Loucy (cell line): Measurements from ENCODE around the gene FAU.

ENCODE experiments used
- H2AFZ ChIP-seq: fragments of 200-600 bp; sonication (generic); 2 replicates; pipeline ENCODE4 v1.6.0; 2016; ENCODE audit warnings: antibody characterized with exemption, mild to moderate bottlenecking, low read length, moderate library complexity
- H3F3A ChIP-seq: fragments of 200-600 bp; 2 replicates; pipeline ENCODE4 v1.6.0; 2016; ENCODE audit warnings: antibody characterized with exemption, low read depth, mild to moderate bottlenecking
- H3K27me3 ChIP-seq: fragments of 200-600 bp; sonication (generic); 2 replicates; pipeline ENCODE4 v1.6.1; 2014; ENCODE audit warnings: low read length, mild to moderate bottlenecking; ENCODE audit not compliant: insufficient read depth, poor library complexity, severe bottlenecking
- H3K36me3 ChIP-seq: fragments of 200-600 bp; sonication (generic); 2 replicates; pipeline ENCODE4 v1.6.1; 2016; ENCODE audit warnings: low read length; ENCODE audit not compliant: insufficient read depth
- H3K4me1 ChIP-seq: fragments of 200-600 bp; sonication (generic); 2 replicates; pipeline ENCODE4 v1.5.1; 2014; ENCODE audit warnings: low read length, mild to moderate bottlenecking; ENCODE audit not compliant: insufficient read depth, poor library complexity, severe bottlenecking
- H3K4me2 ChIP-seq: fragments of 200-600 bp; sonication (generic); 2 replicates; pipeline ENCODE4 v1.6.0; 2014; ENCODE audit warnings: antibody characterized with exemption, low read length, low read depth, mild to moderate bottlenecking; ENCODE audit not compliant: poor library complexity, severe bottlenecking
- H3K4me3 ChIP-seq: fragments of 200-600 bp; sonication (generic); 2 replicates; pipeline ENCODE4 v1.5.1; 2014; ENCODE audit warnings: low read length, mild to moderate bottlenecking, mixed read lengths; ENCODE audit not compliant: poor library complexity, severe bottlenecking
- H3K79me2 ChIP-seq: fragments of 200-600 bp; sonication (generic); 2 replicates; pipeline ENCODE4 v1.6.1; 2014; ENCODE audit warnings: low read length; ENCODE audit not compliant: insufficient read depth
- H3K9ac ChIP-seq: fragments of 200-600 bp; sonication (generic); 2 replicates; pipeline ENCODE4 v1.6.0; 2014; ENCODE audit warnings: mild to moderate bottlenecking, low read depth, low read length, moderate library complexity; ENCODE audit not compliant: poor library complexity, severe bottlenecking
- H3K9me2 ChIP-seq: fragments of 200-600 bp; sonication (generic); replicated peaks from 2 replicates; pipeline ENCODE4 v1.6.1; 2016; ENCODE audit warnings: low read depth, low read length, mixed read lengths
- H3K9me3 ChIP-seq: fragments of 200-600 bp; sonication (generic); 2 replicates; pipeline ENCODE4 v1.6.1; 2014; ENCODE audit warnings: mild to moderate bottlenecking, antibody characterized with exemption, low read length, low read depth; ENCODE audit not compliant: insufficient read depth
- H4K20me1 ChIP-seq: fragments of 200-600 bp; sonication (generic); 2 replicates; pipeline ENCODE4 v1.6.0; 2014; ENCODE audit warnings: antibody characterized with exemption, low read length, mild to moderate bottlenecking; ENCODE audit not compliant: insufficient read depth, poor library complexity, severe bottlenecking
- EZH2phosphoT487 ChIP-seq: fragments of 200-600 bp; IDR thresholded peaks from 2 replicates; pipeline ENCODE4 v1.6.1; 2018; ENCODE audit warnings: antibody characterized with exemption, mild to moderate bottlenecking, moderate library complexity, borderline replicate concordance
- TF ChIP-seq, protein P1 (sequence below): fragments of 200-600 bp; sonication (generic); conservative IDR thresholded peaks from 2 replicates; pipeline ENCODE4 v1.5.1; 2014; ENCODE audit warnings: mild to moderate bottlenecking, antibody characterized with exemption, low read length

Gene FAU

DNA sequence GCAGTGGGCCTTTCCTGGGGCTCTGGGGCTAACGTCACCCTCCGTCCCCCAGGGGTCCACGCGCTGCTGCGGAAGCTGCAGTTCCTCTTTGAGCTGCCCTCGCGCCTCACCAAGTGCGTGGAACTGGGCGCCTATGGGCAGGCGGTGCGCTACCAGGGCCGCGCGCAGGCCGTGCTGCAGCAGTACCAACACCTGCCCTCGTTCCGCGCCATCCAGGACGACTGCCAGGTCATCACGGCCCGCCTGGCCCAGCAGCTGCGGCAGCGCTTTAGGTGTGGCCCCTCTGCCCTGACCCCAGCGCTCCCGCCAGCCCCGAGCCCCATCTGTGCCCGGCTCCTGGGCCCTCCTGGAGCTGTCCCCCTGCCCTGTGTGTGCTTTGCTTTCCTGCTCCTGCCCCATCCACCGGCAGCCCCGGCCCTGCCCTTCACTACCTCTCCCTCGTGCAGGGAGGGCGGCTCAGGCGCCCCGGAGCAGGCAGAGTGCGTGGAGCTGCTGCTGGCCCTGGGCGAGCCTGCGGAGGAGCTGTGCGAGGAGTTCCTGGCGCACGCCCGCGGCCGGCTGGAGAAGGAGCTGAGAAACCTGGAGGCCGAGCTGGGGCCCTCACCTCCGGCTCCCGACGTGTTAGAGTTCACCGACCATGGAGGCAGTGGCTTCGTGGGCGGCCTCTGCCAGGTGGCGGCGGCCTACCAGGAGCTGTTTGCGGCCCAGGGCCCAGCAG lies 14.0 kb downstream of the FAU start:
- no peaks in the 10 kb centered on the region for H3K27me3 ChIP-seq
- TF ChIP-seq, protein P1, sequence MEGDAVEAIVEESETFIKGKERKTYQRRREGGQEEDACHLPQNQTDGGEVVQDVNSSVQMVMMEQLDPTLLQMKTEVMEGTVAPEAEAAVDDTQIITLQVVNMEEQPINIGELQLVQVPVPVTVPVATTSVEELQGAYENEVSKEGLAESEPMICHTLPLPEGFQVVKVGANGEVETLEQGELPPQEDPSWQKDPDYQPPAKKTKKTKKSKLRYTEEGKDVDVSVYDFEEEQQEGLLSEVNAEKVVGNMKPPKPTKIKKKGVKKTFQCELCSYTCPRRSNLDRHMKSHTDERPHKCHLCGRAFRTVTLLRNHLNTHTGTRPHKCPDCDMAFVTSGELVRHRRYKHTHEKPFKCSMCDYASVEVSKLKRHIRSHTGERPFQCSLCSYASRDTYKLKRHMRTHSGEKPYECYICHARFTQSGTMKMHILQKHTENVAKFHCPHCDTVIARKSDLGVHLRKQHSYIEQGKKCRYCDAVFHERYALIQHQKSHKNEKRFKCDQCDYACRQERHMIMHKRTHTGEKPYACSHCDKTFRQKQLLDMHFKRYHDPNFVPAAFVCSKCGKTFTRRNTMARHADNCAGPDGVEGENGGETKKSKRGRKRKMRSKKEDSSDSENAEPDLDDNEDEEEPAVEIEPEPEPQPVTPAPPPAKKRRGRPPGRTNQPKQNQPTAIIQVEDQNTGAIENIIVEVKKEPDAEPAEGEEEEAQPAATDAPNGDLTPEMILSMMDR, result no peak
- no peaks in the 10 kb centered on the region for H3K9me2 ChIP-seq
- H3K9me3 ChIP-seq, result no peaks in the 10 kb centered on the region
- H4K20me1 ChIP-seq, result peaks cover 6% of the 10 kb centered on the region
- H3K4me2 ChIP-seq, result no peak overlapping the region
- H3K9ac ChIP-seq, result no peak overlapping the region
- no peak overlapping the region for H2AFZ ChIP-seq
- peaks cover 13% of the 10 kb centered on the region; the same call in 1 of the 2 replicates for H3K36me3 ChIP-seq
- H3K4me1 ChIP-seq, result peaks cover 14% of the 10 kb centered on the region
- H3K4me3 ChIP-seq, result no peak overlapping the region
- H3K79me2 ChIP-seq, result peaks cover 11% of the 10 kb centered on the region; the same call in 1 of the 2 replicates
- H3F3A ChIP-seq, result peaks cover 5% of the 10 kb centered on the region; the same call in 1 of the 2 replicates

DNA sequence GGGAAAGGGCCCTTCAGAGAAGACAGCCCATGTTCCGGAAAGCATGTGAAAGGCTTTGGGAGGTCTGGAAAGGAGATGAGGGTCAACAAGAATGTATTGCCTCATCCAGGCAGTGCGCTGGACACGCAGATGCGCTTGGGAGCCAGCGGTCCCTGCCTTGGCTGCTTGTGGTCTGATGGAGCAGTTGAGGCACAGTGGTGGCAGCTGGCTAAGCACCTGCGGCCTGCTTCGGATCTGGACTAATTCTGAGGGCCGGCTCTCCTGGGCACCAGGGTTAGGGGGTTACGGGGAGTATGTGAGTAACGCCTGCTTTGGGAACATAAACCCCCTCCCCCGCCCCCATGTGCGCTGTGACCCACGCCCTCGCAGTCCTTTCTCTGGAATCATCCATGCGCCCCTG lies 14.9 kb downstream of the FAU start:
- Histone ChIP-seq H3K4me3 (no peak overlapping the region), H3K9me3 (no peaks in the 10 kb centered on the region), H3K79me2 (peaks cover 11% of the 10 kb centered on the region; the same call in 1 of the 2 replicates), H3K9ac (no peak overlapping the region), H3K4me2 (no peak overlapping the region), H4K20me1 (peaks cover 6% of the 10 kb centered on the region), H3F3A (peaks cover 5% of the 10 kb centered on the region; the same call in 1 of the 2 replicates), H3K27me3 (no peaks in the 10 kb centered on the region), H3K36me3 (peaks cover 13% of the 10 kb centered on the region; the same call in 1 of the 2 replicates), H3K4me1 (peaks cover 10% of the 10 kb centered on the region), H3K9me2 (no peaks in the 10 kb centered on the region), H2AFZ (no peak overlapping the region)
- no peak for TF ChIP-seq EZH2phosphoT487
- TF ChIP-seq, protein P1, result no peak

DNA sequence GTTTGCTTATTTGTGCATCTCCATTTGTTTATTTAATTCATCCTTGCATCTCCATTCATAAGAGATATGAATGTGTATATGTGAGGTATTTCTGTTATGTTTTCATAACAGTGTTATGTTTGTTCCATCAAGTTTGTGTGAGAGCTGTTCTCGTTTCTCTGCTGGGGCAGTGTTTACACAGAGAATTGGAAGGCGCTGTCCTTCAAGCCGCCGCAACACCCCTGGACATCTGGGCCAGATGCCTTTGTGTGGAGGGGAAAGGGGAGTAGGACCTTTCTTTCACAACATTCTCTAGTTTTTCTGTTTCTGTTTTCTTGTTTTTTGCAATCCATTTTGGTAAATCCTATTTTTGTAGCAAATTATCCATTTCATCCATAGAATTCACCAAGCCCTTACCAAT lies 17.3 kb downstream of the FAU start:
- no peaks in the 10 kb centered on the region for H3K27me3 ChIP-seq
- TF ChIP-seq, protein P1, result no peak
- no peak for TF ChIP-seq EZH2phosphoT487
- H3K9me3 ChIP-seq, result no peaks in the 10 kb centered on the region
- H3K4me1 ChIP-seq, result peaks cover 4% of the 10 kb centered on the region
- H3K9ac ChIP-seq, result no peak overlapping the region
- no peak overlapping the region for H3K4me3 ChIP-seq
- no peaks in the 10 kb centered on the region for H3K9me2 ChIP-seq
- H2AFZ ChIP-seq, result no peak overlapping the region
- no peaks in the 10 kb centered on the region for H4K20me1 ChIP-seq
- H3K79me2 ChIP-seq, result peaks cover 18% of the 10 kb centered on the region; the same call in 1 of the 2 replicates
- peaks cover 11% of the 10 kb centered on the region; the same call in 1 of the 2 replicates for H3K36me3 ChIP-seq
- H3F3A ChIP-seq, result no peaks in the 10 kb centered on the region
- no peak overlapping the region for H3K4me2 ChIP-seq
